Measurements from ENCODE around the gene TMEM88. TPM values are rescaled to one million over a fixed set of nuclear protein-coding genes. Genes with fewer than 3 reads are reported as not detected.

Gene TMEM88
- total and polyA plus RNA-seq, 2 of the 4 experiments (the other 2 are of a cell fraction): 2.1 TPM; not detected in 1

DNA sequence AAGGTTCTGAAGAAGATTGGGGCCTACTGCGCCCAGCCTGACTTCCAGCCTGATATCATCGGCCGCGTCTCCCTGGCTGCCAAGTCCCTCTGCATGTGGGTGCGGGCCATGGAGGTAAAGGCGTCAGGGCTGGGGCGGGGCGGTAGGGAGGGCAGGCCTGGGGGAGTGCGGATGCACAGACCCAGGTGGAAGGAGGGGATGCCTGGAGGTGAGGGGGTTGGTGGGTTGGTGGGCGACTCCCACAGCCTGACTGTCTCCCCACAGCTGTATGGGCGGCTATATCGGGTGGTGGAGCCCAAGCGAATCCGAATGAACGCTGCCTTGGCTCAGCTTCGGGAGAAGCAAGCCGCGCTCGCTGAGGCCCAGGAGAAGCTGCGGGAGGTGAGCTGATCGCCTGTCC lies 47.7 kb upstream of the TMEM88 start (continued):
- TF ChIP-seq, protein P1, sequence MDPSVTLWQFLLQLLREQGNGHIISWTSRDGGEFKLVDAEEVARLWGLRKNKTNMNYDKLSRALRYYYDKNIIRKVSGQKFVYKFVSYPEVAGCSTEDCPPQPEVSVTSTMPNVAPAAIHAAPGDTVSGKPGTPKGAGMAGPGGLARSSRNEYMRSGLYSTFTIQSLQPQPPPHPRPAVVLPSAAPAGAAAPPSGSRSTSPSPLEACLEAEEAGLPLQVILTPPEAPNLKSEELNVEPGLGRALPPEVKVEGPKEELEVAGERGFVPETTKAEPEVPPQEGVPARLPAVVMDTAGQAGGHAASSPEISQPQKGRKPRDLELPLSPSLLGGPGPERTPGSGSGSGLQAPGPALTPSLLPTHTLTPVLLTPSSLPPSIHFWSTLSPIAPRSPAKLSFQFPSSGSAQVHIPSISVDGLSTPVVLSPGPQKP (IDR thresholded peaks at IDR 0.05; ENCODE audit: borderline replicate concordance, low read depth, low read length): no peak
- no peak for TF ChIP-seq RCOR1 (IDR thresholded peaks at IDR 0.05; ENCODE audit: insufficient replicate concordance, low read length)

DNA sequence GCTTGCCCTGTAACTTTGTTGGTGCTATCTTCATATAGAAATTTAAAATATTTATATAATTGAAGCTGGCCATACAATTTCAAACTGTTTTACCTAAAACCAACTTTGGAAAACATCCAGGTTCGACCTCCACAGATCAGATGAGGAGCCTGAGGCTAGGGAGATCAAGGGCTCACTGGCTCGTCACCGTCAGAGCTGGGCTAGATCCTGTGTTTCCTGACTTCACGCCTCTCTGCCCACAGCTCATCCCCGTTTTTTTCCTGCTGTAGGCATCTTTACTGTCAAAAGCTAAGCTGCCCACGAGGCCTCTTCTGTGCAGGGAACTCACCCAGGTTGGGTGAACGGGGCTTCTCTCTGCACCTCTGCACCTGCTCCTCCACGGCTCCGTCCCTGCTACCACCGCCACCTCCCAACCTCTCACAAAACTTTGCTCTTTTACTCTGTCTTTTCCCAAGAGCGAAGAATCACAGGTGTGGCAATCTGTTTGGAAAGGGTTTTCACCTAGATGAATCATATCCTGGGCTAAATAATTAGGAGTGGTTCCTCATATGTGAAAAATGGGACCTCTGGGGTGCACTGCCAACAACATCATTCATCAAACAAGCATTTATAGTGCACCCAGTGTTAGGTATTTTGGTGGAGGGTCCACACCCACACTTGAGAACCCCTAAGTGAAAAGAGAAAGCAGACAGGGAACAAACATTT lies 45.6 kb upstream of the TMEM88 start:
- H3K79me1 ChIP-seq (ENCODE audit: low read depth in 1 of 2, low read length in 2 of 2): no peaks in the 10 kb centered on the region
- no peaks in the 10 kb centered on the region for H4K20me1 ChIP-seq (ENCODE audit: insufficient read depth, low read length)
- 48% methylated on average over 2 of the region's 11 CpGs; no CpG with 5 or more reads in 1 of the 2 experiments for WGBS, 2 experiments (ENCODE audit: extremely low coverage in 2 of 2, insufficient read length in 1 of 2)
- no peak overlapping the region for H2AK5ac ChIP-seq (ENCODE audit: low read depth, low read length)
- H3K27ac ChIP-seq (ENCODE audit: insufficient read depth, low read length): no peak overlapping the region
- no peak overlapping the region for H2BK5ac ChIP-seq (ENCODE audit: low read depth, low read length, poor library complexity, severe bottlenecking)
- dilution Hi-C loops (cut with HindIII; ENCODE audit: low sequenced_read_pairs, unreplicated experiment): no loop called here
- ChIA-PET POLR2A (ENCODE audit: unreplicated experiment) (no interaction called here), CTCF (interaction anchor here (0.5 kb wide), 1 partner anchor 180 kb away, joined by 5 read pairs; no protein-coding TSS in a partner anchor)
- H3K4me2 ChIP-seq (ENCODE audit: low read depth, low read length): no peak overlapping the region
- intact Hi-C loops (cut with micrococcal nuclease): no loop called here
- H4K8ac ChIP-seq (ENCODE audit: low read depth in 2 of 2, low read length in 2 of 2): no peak overlapping the region
- in situ Hi-C loops (cut with MboI; ENCODE audit: low sequenced_read_pairs): no loop called here
- no peak overlapping the region for H3K56ac ChIP-seq (ENCODE audit: extremely low read depth, insufficient read depth, low read length)
- H3K27me3 ChIP-seq (ENCODE audit: control insufficient read depth, insufficient read depth, low read length): peaks cover 17% of the 10 kb centered on the region
- H2BK15ac ChIP-seq (ENCODE audit: low read depth, low read length): no peak overlapping the region
- no peak overlapping the region for H3K14ac ChIP-seq (replicated peaks; ENCODE audit: low read depth, low read length)
- H4K5ac ChIP-seq (ENCODE audit: low read depth, low read length): no peak overlapping the region
- H3K4me1 ChIP-seq (ENCODE audit: control insufficient read depth, insufficient read depth, low read length): no peaks in the 10 kb centered on the region; the same call in 1 of the 2 replicates
- TF ChIP-seq RFX5 (IDR thresholded peaks at IDR 0.05; ENCODE audit: low read depth, low read length): no peak
- TF ChIP-seq POLR2A (IDR thresholded peaks at IDR 0.05; ENCODE audit: low read depth, low read length): no peak
- no peak for TF ChIP-seq RAD21 (IDR thresholded peaks at IDR 0.05; ENCODE audit: low read length)
- TF ChIP-seq NFE2L2 (IDR thresholded peaks at IDR 0.05; ENCODE audit: low read depth, low read length): no peak
- no peak for TF ChIP-seq MXI1 (IDR thresholded peaks at IDR 0.05; ENCODE audit: borderline replicate concordance, low read depth, low read length)
- TF ChIP-seq SMC3 (IDR thresholded peaks at IDR 0.05; ENCODE audit: low read depth, low read length): no peak
- no peak for TF ChIP-seq MAZ (IDR thresholded peaks at IDR 0.05; ENCODE audit: borderline replicate concordance, low read depth, low read length)
- no peak for TF ChIP-seq CEBPB (IDR thresholded peaks at IDR 0.05; ENCODE audit: low read depth, low read length)
- no peak for TF ChIP-seq FOS (IDR thresholded peaks at IDR 0.05; ENCODE audit: low read depth, low read length)
- H3K9me3 ChIP-seq (ENCODE audit: control insufficient read depth, insufficient read depth, low read length): no peaks in the 10 kb centered on the region
- H2AFZ ChIP-seq (replicated peaks; ENCODE audit: low read length, poor library complexity): no peak overlapping the region
- ATAC-seq (ENCODE audit: low read depth): no peak
- H2AK9ac ChIP-seq (replicated peaks; ENCODE audit: low read depth, low read length, poor library complexity): no peak overlapping the region
- no peak overlapping the region for H3K23ac ChIP-seq (ENCODE audit: low read depth, low read length)
- H2BK20ac ChIP-seq (ENCODE audit: low read depth, low read length): no peak overlapping the region
- no TSS peak for BruUV-seq (replicated peaks)
- no peak overlapping the region for H3K9ac ChIP-seq (ENCODE audit: low read depth, low read length)
- no peaks in the 10 kb centered on the region for H3K9me1 ChIP-seq (ENCODE audit: insufficient read depth, low read length)
- DNase-seq: no peak
- H4K91ac ChIP-seq (ENCODE audit: insufficient read depth, low read depth, low read length): no peak overlapping the region
- no peak overlapping the region for H3K4ac ChIP-seq (ENCODE audit: low read depth, low read length)
- no peak overlapping the region for H2BK120ac ChIP-seq (ENCODE audit: low read depth, low read length)
- no peak overlapping the region for H3K18ac ChIP-seq (ENCODE audit: low read depth, low read length)
- H3K36me3 ChIP-seq (ENCODE audit: control insufficient read depth, insufficient read depth, low read length): no peaks in the 10 kb centered on the region
- no peak overlapping the region for H3K4me3 ChIP-seq (ENCODE audit: insufficient read depth, low read depth, low read length)

Data from IMR-90 (cell line).